ENCODE measurements around the gene GRAMD1B. TPM values are rescaled to one million over a fixed set of nuclear protein-coding genes. Genes with fewer than 3 reads are reported as not detected.
A peak's percentile ranks its signal among the peaks of the same experiment; 100 is the strongest.

GRAMD1B gene
- polyA plus RNA-seq, 3 donors, result 3.2 to 13.9 (median 3.3) TPM

- Mint-ChIP-seq H3K9me3 (no peaks in the 10 kb centered on the region), H3K4me3 (no peak overlapping the region), H3K4me1 (peaks cover 32% of the 10 kb centered on the region), H3K27me3 (ENCODE audit: low read depth in 3 of 3) (no peaks in the 10 kb centered on the region), H3K27ac (peak overlapping the region in 3 of 7 donors; percentile 30 to 57 (median 31)), H3K36me3 (no peaks in the 10 kb centered on the region)
- Histone ChIP-seq H3K27ac (ENCODE audit: low read depth in 1 of 2, low read length in 2 of 2) (no peak overlapping the region), H3K9ac (ENCODE audit: insufficient read depth, low read length, poor library complexity, severe bottlenecking) (no peak overlapping the region), H3K27me3 (ENCODE audit: control insufficient read depth in 2 of 2, insufficient read depth in 2 of 2, low read length in 2 of 2) (no peaks in the 10 kb centered on the region), H3K4me2 (replicated peaks; ENCODE audit: extremely low read depth, low read length, poor library complexity, severe bottlenecking) (no peak overlapping the region), H3K79me2 (ENCODE audit: insufficient read depth, low read length) (peaks cover 22% of the 10 kb centered on the region), H3K9me3 (replicated peaks in 1 of 2; ENCODE audit: control insufficient read depth in 1 of 2, insufficient read depth in 1 of 2, low read length in 2 of 2) (no peaks in the 10 kb centered on the region), H4K20me1 (ENCODE audit: insufficient read depth, low read length) (peaks cover 32% of the 10 kb centered on the region), H2AFZ (ENCODE audit: insufficient read depth, low read depth, low read length, poor library complexity, severe bottlenecking) (no peak overlapping the region), H3K4me3 (replicated peaks in 1 of 3; ENCODE audit: low read depth in 2 of 3, low read length in 3 of 3) (no peak overlapping the region), H3K4me1 (ENCODE audit: control insufficient read depth in 1 of 2, insufficient read depth in 2 of 2, low read length in 2 of 2) (peaks cover 12 to 15% of the 10 kb centered on the region in 2 donors), H3K36me3 (replicated peaks in 1 of 2; ENCODE audit: control insufficient read depth in 1 of 2, insufficient read depth in 2 of 2, low read length in 2 of 2) (no peaks in the 10 kb centered on the region)
- 69% methylated on average over 4 of the region's 7 CpGs for WGBS (ENCODE audit: insufficient coverage)
- intact Hi-C loops (cut with micrococcal nuclease), result loop anchor here in 1 of 2 donors (10.0 kb wide), 1 partner anchor 164 kb away; no protein-coding TSS in a partner anchor
- TF ChIP-seq CTCF (IDR thresholded peaks at IDR 0.05), result no peak
- no peak for DNase-seq
These were observed 138.3 kb downstream of the GRAMD1B start for GRCh38 chr11:123568367-123568870.

GRCh38 chr11:123569393-123569792 is 139.3 kb downstream of the GRAMD1B start:
- DNase-seq, result no peak
- Histone ChIP-seq H4K20me1 (ENCODE audit: insufficient read depth, low read length) (peaks cover 27% of the 10 kb centered on the region), H3K9me3 (replicated peaks in 1 of 2; ENCODE audit: control insufficient read depth in 1 of 2, insufficient read depth in 1 of 2, low read length in 2 of 2) (no peaks in the 10 kb centered on the region), H3K4me1 (ENCODE audit: control insufficient read depth in 1 of 2, insufficient read depth in 2 of 2, low read length in 2 of 2) (peaks cover 7 to 10% of the 10 kb centered on the region in 2 donors), H3K36me3 (replicated peaks in 1 of 2; ENCODE audit: control insufficient read depth in 1 of 2, insufficient read depth in 2 of 2, low read length in 2 of 2) (no peaks in the 10 kb centered on the region), H3K27me3 (ENCODE audit: control insufficient read depth in 2 of 2, insufficient read depth in 2 of 2, low read length in 2 of 2) (no peaks in the 10 kb centered on the region), H3K9ac (ENCODE audit: insufficient read depth, low read length, poor library complexity, severe bottlenecking) (no peak overlapping the region), H3K27ac (ENCODE audit: low read depth in 1 of 2, low read length in 2 of 2) (no peak overlapping the region), H3K79me2 (ENCODE audit: insufficient read depth, low read length) (peaks cover 15% of the 10 kb centered on the region), H3K4me2 (replicated peaks; ENCODE audit: extremely low read depth, low read length, poor library complexity, severe bottlenecking) (no peak overlapping the region), H3K4me3 (replicated peaks in 1 of 3; ENCODE audit: low read depth in 2 of 3, low read length in 3 of 3) (no peak overlapping the region), H2AFZ (ENCODE audit: insufficient read depth, low read depth, low read length, poor library complexity, severe bottlenecking) (no peak overlapping the region)
- Mint-ChIP-seq H3K27me3 (ENCODE audit: low read depth in 3 of 3) (no peaks in the 10 kb centered on the region), H3K4me3 (no peak overlapping the region), H3K36me3 (no peaks in the 10 kb centered on the region), H3K27ac (no peak overlapping the region), H3K4me1 (peaks cover 26% of the 10 kb centered on the region), H3K9me3 (no peaks in the 10 kb centered on the region)
- no peak for TF ChIP-seq CTCF (IDR thresholded peaks at IDR 0.05)
- 93% methylated on average over 2 of the region's 5 CpGs for WGBS (ENCODE audit: insufficient coverage)
- intact Hi-C loops (cut with micrococcal nuclease), result loop anchor here in 1 of 2 donors (10.0 kb wide), 1 partner anchor 165 kb away; no protein-coding TSS in a partner anchor

Measured in CD14-positive monocyte (primary cell).